Hematopoietic multipotent progenitor cell treated with erythropoietin and hydrocortisone succinate and interleukin-3 and kit ligand, for 6 days (in vitro differentiated cells): ENCODE results near the gene DCUN1D4.

Experiments
- DNase-seq: peaks from one replicate; pipeline ENCODE4 v3.0.0-alpha.2; 2015

DCUN1D4 gene

GRCh38 chr4:51842554-51843308 lies at the start of gene DCUN1D4:
TSS of gene DCUN1D4 (plus strand) at chr4:51843153. CDS start at chr4:51843243, 90 bp downstream.
- DNase-seq: peak; percentile 100

- DNase-seq: no peak
These were observed 22.3 kb upstream of the DCUN1D4 start for GRCh38 chr4:51820443-51821234.

- no peak for DNase-seq
These were observed 17.6 kb upstream of the DCUN1D4 start for GRCh38 chr4:51825341-51825740.

- no peak for DNase-seq
These were observed 12.7 kb upstream of the DCUN1D4 start for GRCh38 chr4:51830156-51830720.

GRCh38 chr4:51831133-51831532 lies 11.8 kb upstream of the DCUN1D4 start:
- DNase-seq: peak; percentile 80

GRCh38 chr4:51833236-51833635 lies 9.7 kb upstream of the DCUN1D4 start:
- DNase-seq: no peak

GRCh38 chr4:51835079-51835478 lies 7.9 kb upstream of the DCUN1D4 start:
- DNase-seq: no peak

GRCh38 chr4:51835855-51836254 lies 7.1 kb upstream of the DCUN1D4 start:
- no peak for DNase-seq

- no peak for DNase-seq
These were observed 6.4 kb upstream of the DCUN1D4 start for GRCh38 chr4:51836549-51836948.

GRCh38 chr4:51840781-51841180 lies 2.2 kb upstream of the DCUN1D4 start:
- DNase-seq: no peak

GRCh38 chr4:51842167-51842553 lies 793 bp upstream of the DCUN1D4 start:
- peak; percentile 43 for DNase-seq

- peak; percentile 70 for DNase-seq
These were observed 578 bp downstream of the DCUN1D4 start for GRCh38 chr4:51843309-51844152.

- peak; percentile 98 for DNase-seq
These were observed 1.5 kb downstream of the DCUN1D4 start for GRCh38 chr4:51844153-51845054.

- no peak for DNase-seq
These were observed 2.1 kb downstream of the DCUN1D4 start for GRCh38 chr4:51845055-51845426.

GRCh38 chr4:51845711-51846110 lies 2.8 kb downstream of the DCUN1D4 start:
- no peak for DNase-seq

GRCh38 chr4:51849430-51849829 lies 6.5 kb downstream of the DCUN1D4 start:
- no peak for DNase-seq

GRCh38 chr4:51850294-51850693 lies 7.3 kb downstream of the DCUN1D4 start:
- DNase-seq: no peak

- DNase-seq: peak; percentile 71
These were observed 8.4 kb downstream of the DCUN1D4 start for GRCh38 chr4:51851090-51851936.

GRCh38 chr4:51851937-51852290 lies 9.0 kb downstream of the DCUN1D4 start:
- DNase-seq: no peak

- peak; percentile 48 for DNase-seq
These were observed 10.2 kb downstream of the DCUN1D4 start for GRCh38 chr4:51853027-51853682.
